ENCODE results near the gene MGAT4A.

- TF ChIP-seq CEBPB (IDR thresholded peaks at IDR 0.05) (no peak), YY1 (IDR thresholded peaks at IDR 0.05; ENCODE audit: low read depth) (no peak), EP300 (IDR thresholded peaks at IDR 0.05; ENCODE audit: borderline replicate concordance) (no peak), MAX (IDR thresholded peaks at IDR 0.05) (no peak), TAF1 (IDR thresholded peaks at IDR 0.05; ENCODE audit: low read depth) (no peak), EGR1 (IDR thresholded peaks at IDR 0.05) (no peak), CREB1 (IDR thresholded peaks at IDR 0.05; ENCODE audit: low read depth) (no peak), RAD21 (IDR thresholded peaks at IDR 0.05; ENCODE audit: low read depth) (no peak), ZBTB7A (IDR thresholded peaks at IDR 0.05; ENCODE audit: low read depth) (no peak), REST (IDR thresholded peaks at IDR 0.05; ENCODE audit: low read depth) (no peak), NFIC (IDR thresholded peaks at IDR 0.05) (no peak), TEAD4 (IDR thresholded peaks at IDR 0.05) (no peak)
Measured at GRCh38 chr2:98650998-98651397, 79.9 kb downstream of the MGAT4A start.
